Measurements from ENCODE around the gene IAPP. TPM values are rescaled to one million over a fixed set of nuclear protein-coding genes. Genes with fewer than 3 reads are reported as not detected.
"Not testable (repeated sequence)": the region's sequence is repeated elsewhere in the genome, so short reads cannot be mapped to it uniquely, and the experiment has no call there.

IAPP gene
- total and polyA plus RNA-seq, 9 of the 15 experiments (the other 6 are each of a cell fraction or from before 2014, with no cell fraction given) = not detected

- H3K4me1 ChIP-seq (replicated peaks in 1 of 2; ENCODE audit: control insufficient read depth in 2 of 2, insufficient read depth in 2 of 2, low read length in 2 of 2); H4K20me1 ChIP-seq (replicated peaks; ENCODE audit: control insufficient read depth, insufficient read depth, low read length); FAIRE-seq; H3K79me2 ChIP-seq (ENCODE audit: control insufficient read depth, insufficient read depth, low read length); H3K36me3 ChIP-seq (ENCODE audit: control insufficient read depth, insufficient read depth, low read length); CTCF ChIA-PET (ENCODE audit: low intra/inter-chr PET ratio); H3K9me1 ChIP-seq (ENCODE audit: control insufficient read depth, insufficient read depth, low read length); H3K27me3 ChIP-seq (ENCODE audit: control insufficient read depth in 2 of 2, insufficient read depth in 2 of 2, low read length in 2 of 2); H3K9me3 ChIP-seq (replicated peaks; ENCODE audit: control insufficient read depth, insufficient read depth, low read depth, low read length); in situ Hi-C loops (cut with MboI); intact Hi-C loops (cut with micrococcal nuclease); TF ChIP-seq ATF1, NR2C2 (CRISPR knock-in tag; IDR thresholded peaks at IDR 0.05): not testable (repeated sequence)
- H3K9ac ChIP-seq (ENCODE audit: insufficient read depth in 1 of 2, low read depth in 2 of 2, low read length in 2 of 2) = peak overlapping the region in 1 of 2 experiments; percentile 57; a peak in 2 of 4 replicates
- BruUV-seq (replicated peaks) = TSS peak; percentile 95
- H3K4me3 ChIP-seq = peak overlapping the region; percentile 26
- DNase-seq (ENCODE audit: extremely low read depth in 1 of 4, low spot score in 3 of 4) (peak in 1 of 4 experiments; percentile 24), ATAC-seq (peak; percentile 74)
- peak overlapping the region; percentile 78 for H3K4me2 ChIP-seq (ENCODE audit: insufficient read depth, low read length)
- peak overlapping the region; percentile 95 for H2AFZ ChIP-seq (ENCODE audit: low read depth, low read length)
- WGBS (ENCODE audit: insufficient coverage, low coverage, missing lambda C conversion rate) = 4% methylated on average over 6 of the region's 28 CpGs
- POLR2A ChIA-PET = interaction anchor here (1.0 to 1.1 kb wide), 3 partner anchors 15 to 43 kb away, joined by 4 to 6 read pairs (median 4); partner anchors contain the start of gene PYROXD1
- peak; percentile 67 to 81 for TF ChIP-seq FOXA3 (CRISPR knock-in tag; conservative IDR thresholded peaks at IDR 0.05 in 1 of 2, IDR thresholded peaks at IDR 0.05 in 1 of 2)
- TF ChIP-seq FOXJ2 (tag; IDR thresholded peaks at IDR 0.05) = 0 out of 2 replicates have a peak, but pooled peaks have one; percentile 27
- peak; percentile 17; the same call in 1 of the 2 replicates for TF ChIP-seq ARID1B (IDR thresholded peaks at IDR 0.05)
- TF ChIP-seq EP400 (IDR thresholded peaks at IDR 0.05) = peak; percentile 30; the same call in 1 of the 2 replicates
- 0 out of 2 replicates have a peak, but pooled peaks have one; percentile 14 for TF ChIP-seq ATF1 (tag; IDR thresholded peaks at IDR 0.05)
- TF ChIP-seq MAZ (CRISPR knock-in tag; conservative IDR thresholded peaks at IDR 0.05 in 1 of 2, IDR thresholded peaks at IDR 0.05 in 1 of 2) = peak in 1 of 2 experiments; percentile 39; a peak in 1 of 4 replicates
- TF ChIP-seq POLR2G (IDR thresholded peaks at IDR 0.05; ENCODE audit: low read depth, low read length) = peak; percentile 60
- TF ChIP-seq TFAP4 (CRISPR knock-in tag; IDR thresholded peaks at IDR 0.05; ENCODE audit: borderline replicate concordance) = peak; percentile 78
- peak; percentile 51 for TF ChIP-seq HNRNPLL (IDR thresholded peaks at IDR 0.05; ENCODE audit: low read depth, low read length, poor library complexity, severe bottlenecking)
- peak in 1 of 2 experiments; percentile 65; a peak in 1 of 4 replicates for TF ChIP-seq FOXK2 (conservative IDR thresholded peaks at IDR 0.05 in 1 of 2, IDR thresholded peaks at IDR 0.05 in 1 of 2; ENCODE audit: low read depth in 2 of 2)
- peak; percentile 67 to 73 for TF ChIP-seq NRF1 (conservative IDR thresholded peaks at IDR 0.05 in 1 of 2, IDR thresholded peaks at IDR 0.05 in 1 of 2)
- 0 out of 2 replicates have a peak, but pooled peaks have one; percentile 22 for TF ChIP-seq NR2C2 (tag; IDR thresholded peaks at IDR 0.05)
- TF ChIP-seq YY1 (IDR thresholded peaks at IDR 0.05; ENCODE audit: borderline replicate concordance in 1 of 3, control insufficient read depth in 1 of 3, extremely low read depth in 1 of 3, insufficient read depth in 3 of 3, insufficient read length in 1 of 3, insufficient replicate concordance in 2 of 3, low read depth in 1 of 3, low read length in 2 of 3) = peak in 1 of 3 experiments; percentile 47
- peak; percentile 51; the same call in 1 of the 2 replicates for TF ChIP-seq CXXC5 (CRISPR knock-in tag; IDR thresholded peaks at IDR 0.05)
- TF ChIP-seq POLR2A (conservative IDR thresholded peaks at IDR 0.05) = peak; percentile 75
- TF ChIP-seq NFRKB (IDR thresholded peaks at IDR 0.05; ENCODE audit: low read depth) = 0 out of 2 replicates have a peak, but pooled peaks have one; percentile 53
- TF ChIP-seq SMAD4 (CRISPR knock-in tag; conservative IDR thresholded peaks at IDR 0.05) = peak; percentile 33; the same call in 1 of the 2 replicates
- peak; percentile 48 for TF ChIP-seq TBP (optimal IDR thresholded peaks at IDR 0.05; ENCODE audit: low read depth, low read length)
- TF ChIP-seq RBFOX2 (IDR thresholded peaks at IDR 0.05; ENCODE audit: low read depth, low read length) = peak; percentile 63
- peak overlapping the region; percentile 56; the same call in 2 of the 3 replicates for H3K27ac ChIP-seq (ENCODE audit: extremely low read depth, low read depth, low read length)
Measured at GRCh38 chr12:21394828-21395626, 22.3 kb downstream of the IAPP start.
